ENCODE measurements around the gene SPDYE1.

Gene SPDYE1

GRCh38 chr7:44058759-44059218, 61.1 kb downstream of the SPDYE1 start:
- H3K27ac ChIP-seq = no peak overlapping the region
- no peak for TF ChIP-seq ZFX (IDR thresholded peaks at IDR 0.05)
- TF ChIP-seq, protein P1, sequence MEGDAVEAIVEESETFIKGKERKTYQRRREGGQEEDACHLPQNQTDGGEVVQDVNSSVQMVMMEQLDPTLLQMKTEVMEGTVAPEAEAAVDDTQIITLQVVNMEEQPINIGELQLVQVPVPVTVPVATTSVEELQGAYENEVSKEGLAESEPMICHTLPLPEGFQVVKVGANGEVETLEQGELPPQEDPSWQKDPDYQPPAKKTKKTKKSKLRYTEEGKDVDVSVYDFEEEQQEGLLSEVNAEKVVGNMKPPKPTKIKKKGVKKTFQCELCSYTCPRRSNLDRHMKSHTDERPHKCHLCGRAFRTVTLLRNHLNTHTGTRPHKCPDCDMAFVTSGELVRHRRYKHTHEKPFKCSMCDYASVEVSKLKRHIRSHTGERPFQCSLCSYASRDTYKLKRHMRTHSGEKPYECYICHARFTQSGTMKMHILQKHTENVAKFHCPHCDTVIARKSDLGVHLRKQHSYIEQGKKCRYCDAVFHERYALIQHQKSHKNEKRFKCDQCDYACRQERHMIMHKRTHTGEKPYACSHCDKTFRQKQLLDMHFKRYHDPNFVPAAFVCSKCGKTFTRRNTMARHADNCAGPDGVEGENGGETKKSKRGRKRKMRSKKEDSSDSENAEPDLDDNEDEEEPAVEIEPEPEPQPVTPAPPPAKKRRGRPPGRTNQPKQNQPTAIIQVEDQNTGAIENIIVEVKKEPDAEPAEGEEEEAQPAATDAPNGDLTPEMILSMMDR (conservative IDR thresholded peaks at IDR 0.05) = no peak

- no peak overlapping the region for H3K27ac ChIP-seq
- TF ChIP-seq ZFX (IDR thresholded peaks at IDR 0.05) = no peak
- TF ChIP-seq, protein P1 (conservative IDR thresholded peaks at IDR 0.05) = no peak
Measured at GRCh38 chr7:44059219-44060090, 61.8 kb downstream of the SPDYE1 start.

All from C4-2B (cell line).